ENCODE results near the gene FGFRL1. TPM values are rescaled to one million over a fixed set of nuclear protein-coding genes. Genes with fewer than 3 reads are reported as not detected.

FGFRL1 gene
- total and polyA plus RNA-seq, 5 experiments from 2014 or later: 0.65 to 18.4 (median 1.2) TPM

DNA sequence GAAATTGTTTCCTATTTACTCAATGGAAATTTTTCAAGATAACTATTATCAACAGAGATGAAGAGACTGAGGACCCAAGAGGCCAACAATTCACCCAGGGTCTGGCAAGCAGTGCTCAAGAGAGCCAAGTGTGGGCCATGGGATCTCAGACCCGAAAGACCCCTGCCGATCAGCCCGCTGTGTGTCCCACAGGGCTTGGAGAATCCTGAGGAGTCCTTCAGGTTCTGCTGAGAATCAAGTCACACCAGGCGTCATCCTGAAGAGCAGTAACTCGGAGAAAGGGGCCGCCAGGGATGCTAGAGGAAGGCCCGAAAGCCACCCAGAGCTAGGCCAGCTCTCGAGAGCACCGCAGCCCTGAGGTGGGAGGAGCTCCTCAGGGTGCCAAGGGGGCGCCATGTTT is 48.7 kb downstream of the FGFRL1 start:
- DNase-seq: no peak
- peaks cover 0 to 35% (median 23%) of the 10 kb centered on the region in 9 donors for H3K9me3 Mint-ChIP-seq
- H3K27ac Mint-ChIP-seq: peak overlapping the region in 1 of 10 donors; percentile 16
- H3K36me3 Mint-ChIP-seq: peaks cover 0 to 30% (median 8%) of the 10 kb centered on the region in 3 donors
- H3K4me1 Mint-ChIP-seq: peaks cover 5 to 12% (median 11%) of the 10 kb centered on the region in 4 donors
- no peak for ATAC-seq
- peaks cover 8 to 32% (median 13%) of the 10 kb centered on the region in 5 donors for H3K27me3 Mint-ChIP-seq
- POLR2A ChIA-PET: interaction anchor here (0.7 kb wide), 1 partner anchor 130 kb away, joined by 4 read pairs; no protein-coding TSS in a partner anchor
- no peak overlapping the region for H3K4me3 Mint-ChIP-seq

DNA sequence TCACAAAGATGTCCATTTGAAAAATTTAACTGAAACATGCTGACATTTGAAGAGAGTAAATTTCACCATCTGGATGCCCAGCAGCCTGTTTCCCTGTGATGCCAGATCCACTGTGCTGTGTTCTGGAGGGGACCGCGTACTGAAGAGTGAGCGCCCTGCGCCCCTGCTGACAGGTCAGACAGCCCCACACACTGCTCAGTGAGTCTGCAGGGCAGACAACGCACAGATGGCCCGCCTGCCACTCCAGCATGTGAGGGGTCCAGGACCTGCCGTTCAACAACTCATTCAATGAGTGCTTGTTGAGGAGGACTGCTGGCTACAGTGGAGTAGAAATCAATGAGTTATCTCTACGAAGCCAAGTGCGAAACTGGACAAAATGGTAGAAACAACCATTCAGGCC is 49.2 kb downstream of the FGFRL1 start:
- POLR2A ChIA-PET: no interaction called here
- peak overlapping the region in 1 of 10 donors; percentile 53 for H3K27ac Mint-ChIP-seq
- H3K36me3 Mint-ChIP-seq: peaks cover 0 to 30% (median 8%) of the 10 kb centered on the region in 3 donors
- DNase-seq (no peak), ATAC-seq (no peak)
- no peak overlapping the region for H3K4me3 Mint-ChIP-seq
- H3K27me3 Mint-ChIP-seq: peaks cover 8 to 33% (median 13%) of the 10 kb centered on the region in 5 donors
- H3K4me1 Mint-ChIP-seq: peaks cover 5 to 10% (median 9%) of the 10 kb centered on the region in 4 donors
- H3K9me3 Mint-ChIP-seq: peaks cover 0 to 38% (median 24%) of the 10 kb centered on the region in 9 donors

- ATAC-seq: no peak
- no peak for DNase-seq
- peaks cover 8 to 35% (median 15%) of the 10 kb centered on the region in 5 donors for H3K27me3 Mint-ChIP-seq
- H3K4me1 Mint-ChIP-seq: peaks cover 2 to 5% (median 4%) of the 10 kb centered on the region in 4 donors
- H3K36me3 Mint-ChIP-seq: peaks cover 0 to 30% (median 6%) of the 10 kb centered on the region in 3 donors
- peaks cover 0 to 38% (median 24%) of the 10 kb centered on the region in 9 donors for H3K9me3 Mint-ChIP-seq
- POLR2A ChIA-PET: no interaction called here
- peak overlapping the region in 1 of 10 donors; percentile 53 for H3K27ac Mint-ChIP-seq
- H3K4me3 Mint-ChIP-seq: no peak overlapping the region
Observed at GRCh38 chr4:1061056-1061700, 49.8 kb downstream of the FGFRL1 start.

GRCh38 chr4:1061760-1062159 is 50.3 kb downstream of the FGFRL1 start:
- H3K9me3 Mint-ChIP-seq: peaks cover 0 to 38% (median 24%) of the 10 kb centered on the region in 9 donors
- H3K4me1 Mint-ChIP-seq: peaks cover 0 to 2% (median 0%) of the 10 kb centered on the region in 4 donors
- peaks cover 8 to 41% (median 19%) of the 10 kb centered on the region in 5 donors for H3K27me3 Mint-ChIP-seq
- H3K27ac Mint-ChIP-seq: no peak overlapping the region
- no peak overlapping the region for H3K4me3 Mint-ChIP-seq
- peaks cover 0 to 30% (median 6%) of the 10 kb centered on the region in 3 donors for H3K36me3 Mint-ChIP-seq
- POLR2A ChIA-PET: no interaction called here
- no peak for ATAC-seq
- DNase-seq: no peak

- DNase-seq (no peak), ATAC-seq (no peak)
- no peak overlapping the region for H3K27ac Mint-ChIP-seq
- no peak overlapping the region for H3K4me3 Mint-ChIP-seq
- peaks cover 11 to 48% (median 19%) of the 10 kb centered on the region in 5 donors for H3K27me3 Mint-ChIP-seq
- H3K9me3 Mint-ChIP-seq: peaks cover 0 to 38% (median 24%) of the 10 kb centered on the region in 9 donors
- POLR2A ChIA-PET: interaction anchor here (0.6 kb wide), 1 partner anchor 733 kb away, joined by 3 read pairs; no protein-coding TSS in a partner anchor
- H3K36me3 Mint-ChIP-seq: peaks cover 0 to 30% (median 6%) of the 10 kb centered on the region in 3 donors
- H3K4me1 Mint-ChIP-seq: peaks cover 0 to 2% (median 0%) of the 10 kb centered on the region in 4 donors
Observed at GRCh38 chr4:1062419-1062818, 51.0 kb downstream of the FGFRL1 start.

DNA sequence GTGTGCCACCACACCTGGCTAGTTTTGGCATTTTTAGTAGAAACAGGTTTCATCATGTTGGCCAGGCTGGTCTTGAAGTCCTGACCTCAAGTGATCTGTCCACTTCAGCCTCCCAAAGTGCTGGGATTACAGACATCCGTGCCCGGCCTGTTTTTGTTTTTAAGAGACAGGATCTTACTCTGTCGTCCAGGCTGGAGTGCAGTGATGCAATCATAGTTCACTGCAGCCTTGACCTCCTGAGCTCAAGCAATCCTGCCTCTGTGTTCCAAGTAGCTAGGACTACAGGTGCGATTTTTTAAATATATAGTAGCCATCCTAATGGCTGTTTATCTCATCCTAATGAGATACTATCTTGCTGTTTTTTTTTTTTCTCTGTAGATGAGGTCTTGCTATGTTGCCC is 54.3 kb downstream of the FGFRL1 start:
- H3K4me1 Mint-ChIP-seq: peaks cover 0 to 2% (median 0%) of the 10 kb centered on the region in 4 donors
- no peak overlapping the region for H3K4me3 Mint-ChIP-seq
- ATAC-seq: no peak
- no peak overlapping the region for H3K27ac Mint-ChIP-seq
- no peak for DNase-seq
- H3K36me3 Mint-ChIP-seq: peaks cover 0 to 30% (median 6%) of the 10 kb centered on the region in 3 donors
- POLR2A ChIA-PET: no interaction called here
- H3K9me3 Mint-ChIP-seq: peaks cover 0 to 38% (median 24%) of the 10 kb centered on the region in 9 donors
- H3K27me3 Mint-ChIP-seq: peaks cover 17 to 59% (median 40%) of the 10 kb centered on the region in 5 donors

DNA sequence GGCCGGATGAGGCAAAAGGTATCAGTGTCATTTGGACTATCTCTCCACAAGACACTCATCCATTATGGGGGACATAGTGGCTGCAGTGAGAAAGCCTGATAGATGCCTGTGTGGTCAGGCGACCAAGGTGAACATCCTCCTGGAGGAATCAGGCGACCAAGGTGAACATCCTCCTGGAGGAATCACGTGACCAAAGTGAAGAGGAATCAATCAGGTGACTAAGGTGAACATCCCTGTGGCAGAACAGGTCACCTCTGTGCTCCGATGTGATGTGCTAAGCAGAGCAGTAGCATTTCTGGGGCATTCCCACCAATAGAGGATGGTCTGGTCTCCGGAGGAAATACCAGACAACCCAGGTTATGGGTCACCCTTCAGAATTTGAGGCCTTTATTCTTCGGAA is 58.0 kb downstream of the FGFRL1 start:
- Mint-ChIP-seq H3K4me1 (peaks cover 3 to 16% (median 14%) of the 10 kb centered on the region in 4 donors), H3K9me3 (peaks cover 0 to 10% (median 7%) of the 10 kb centered on the region in 9 donors), H3K4me3 (no peak overlapping the region), H3K36me3 (peaks cover 0 to 7% (median 0%) of the 10 kb centered on the region in 3 donors), H3K27me3 (peaks cover 9 to 34% (median 26%) of the 10 kb centered on the region in 5 donors), H3K27ac (no peak overlapping the region)
- POLR2A ChIA-PET: no interaction called here
- ATAC-seq (no peak), DNase-seq (no peak)

DNA sequence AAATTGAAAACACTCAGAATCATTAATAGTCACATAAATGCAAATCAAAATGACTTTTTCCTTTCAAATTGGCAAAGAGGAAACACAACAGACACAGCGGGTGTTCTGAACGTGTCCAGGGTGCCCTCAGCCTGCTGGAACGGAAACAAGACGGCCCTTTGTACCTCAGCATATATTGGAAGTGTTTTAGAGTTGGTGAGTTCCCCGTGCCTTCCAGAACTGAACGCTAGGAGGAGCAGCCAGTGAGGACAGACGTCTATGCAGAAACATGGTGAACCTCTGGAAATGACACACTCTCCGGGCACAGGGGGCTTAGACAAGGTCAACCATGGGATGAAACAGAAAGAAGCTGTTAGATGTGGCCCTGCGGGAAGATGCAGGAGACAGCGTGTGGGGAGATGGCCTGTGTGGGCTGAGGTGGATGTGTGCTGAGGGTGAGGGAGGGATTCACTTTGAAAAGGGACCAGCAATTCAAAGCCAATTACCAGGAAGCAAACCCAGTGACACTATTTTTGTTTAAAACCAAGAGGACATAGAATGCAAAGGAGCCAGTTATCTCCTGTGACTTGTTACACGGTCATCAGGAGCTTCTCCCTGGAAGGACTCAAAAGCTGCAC is 61.5 kb downstream of the FGFRL1 start:
- POLR2A ChIA-PET: interaction anchor here (1.6 kb wide), 1 partner anchor 17 kb away, joined by 4 read pairs; no protein-coding TSS in a partner anchor
- Mint-ChIP-seq H3K4me1 (peaks cover 3 to 16% (median 14%) of the 10 kb centered on the region in 4 donors), H3K9me3 (no peaks in the 10 kb centered on the region), H3K4me3 (peak overlapping the region in 1 of 10 donors; percentile 9), H3K27ac (peak overlapping the region in 8 of 10 donors; percentile 5 to 65 (median 30)), H3K36me3 (no peaks in the 10 kb centered on the region), H3K27me3 (peaks cover 5 to 24% (median 11%) of the 10 kb centered on the region in 5 donors)
- DNase-seq (peak in 9 of 10 donors; percentile 17 to 74 (median 51)), ATAC-seq (peak; percentile 98 to 99)

DNA sequence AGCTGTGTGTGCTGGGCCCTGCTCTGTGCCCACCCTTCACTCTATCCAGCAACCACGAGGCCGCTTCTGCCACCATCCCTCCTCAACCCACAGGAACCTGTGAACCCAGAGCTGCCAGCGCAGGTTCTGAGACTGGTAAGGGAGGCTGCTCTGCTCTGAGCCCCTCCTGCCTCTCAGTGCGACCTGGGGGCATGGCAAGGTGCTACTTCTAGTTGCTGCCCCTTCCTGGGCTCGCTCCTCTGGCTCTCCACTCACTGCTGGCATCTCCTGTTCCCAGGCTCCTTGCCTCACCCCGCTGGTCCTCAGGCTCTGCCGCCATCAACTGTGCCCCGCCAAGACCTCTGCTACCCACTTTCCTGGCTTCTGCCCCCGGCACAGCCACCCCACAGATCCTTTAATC is 62.7 kb downstream of the FGFRL1 start:
- no peak for DNase-seq
- POLR2A ChIA-PET: no interaction called here
- Mint-ChIP-seq H3K9me3 (no peaks in the 10 kb centered on the region), H3K27ac (peak overlapping the region in 4 of 10 donors; percentile 9 to 56 (median 19)), H3K27me3 (peaks cover 0 to 16% (median 0%) of the 10 kb centered on the region in 5 donors), H3K4me3 (no peak overlapping the region), H3K4me1 (peaks cover 3 to 16% (median 14%) of the 10 kb centered on the region in 4 donors), H3K36me3 (no peaks in the 10 kb centered on the region)
- ATAC-seq: no peak

GRCh38 chr4:1075225-1075624 is 63.8 kb downstream of the FGFRL1 start:
- no peaks in the 10 kb centered on the region for H3K9me3 Mint-ChIP-seq
- DNase-seq (no peak), ATAC-seq (no peak)
- H3K4me3 Mint-ChIP-seq: no peak overlapping the region
- POLR2A ChIA-PET: no interaction called here
- H3K4me1 Mint-ChIP-seq: peaks cover 3 to 16% (median 14%) of the 10 kb centered on the region in 4 donors
- H3K27me3 Mint-ChIP-seq: peaks cover 2 to 12% (median 5%) of the 10 kb centered on the region in 5 donors
- H3K36me3 Mint-ChIP-seq: no peaks in the 10 kb centered on the region
- peak overlapping the region in 2 of 10 donors; percentile 18 to 36 for H3K27ac Mint-ChIP-seq

DNA sequence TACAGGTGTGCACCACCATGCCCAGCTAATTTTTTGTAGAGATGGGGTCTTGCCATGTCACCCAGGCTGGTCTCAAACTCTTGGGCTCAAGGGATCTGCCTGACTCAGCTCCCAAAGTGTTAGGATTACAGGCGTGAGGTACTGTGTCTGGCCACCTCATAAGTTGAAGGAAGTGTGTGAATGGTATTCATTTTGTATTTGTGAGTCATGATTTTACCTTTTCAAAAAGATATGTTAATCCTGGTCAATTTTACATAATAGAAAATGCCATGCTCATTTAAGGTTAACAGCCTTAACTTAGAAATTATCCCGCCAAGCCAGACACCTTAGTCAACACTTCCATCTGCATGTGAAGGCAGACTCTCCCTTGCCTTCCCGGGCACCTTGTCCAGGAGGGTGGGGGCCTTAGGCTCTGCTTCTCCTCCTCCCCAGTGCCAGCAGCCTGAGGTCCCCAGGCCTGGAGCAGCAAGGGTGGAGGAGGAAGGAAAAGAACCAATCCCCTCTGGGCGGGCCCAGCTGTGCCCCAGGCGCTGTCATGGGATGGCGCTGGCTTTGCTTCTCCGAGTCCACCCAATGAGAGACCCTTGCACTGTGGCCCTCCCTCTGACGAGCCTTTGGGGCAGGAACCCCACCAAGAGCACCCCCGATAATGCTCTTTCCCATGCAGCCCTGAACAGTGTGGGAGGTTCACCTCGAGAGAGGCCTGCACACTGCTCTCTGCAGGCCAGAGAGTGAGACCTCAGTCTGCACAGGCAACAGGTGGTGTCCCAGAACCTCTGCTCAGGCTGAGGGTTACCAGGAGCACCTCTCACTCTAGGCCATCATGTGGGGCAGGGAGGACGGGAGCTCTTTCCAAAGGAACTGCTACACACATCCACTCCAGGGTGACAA is 64.6 kb downstream of the FGFRL1 start:
- no peak for DNase-seq
- Mint-ChIP-seq H3K27me3 (peaks cover 3 to 18% (median 8%) of the 10 kb centered on the region in 5 donors), H3K4me3 (no peak overlapping the region), H3K27ac (no peak overlapping the region), H3K36me3 (no peaks in the 10 kb centered on the region), H3K9me3 (no peaks in the 10 kb centered on the region), H3K4me1 (peaks cover 5 to 16% (median 14%) of the 10 kb centered on the region in 4 donors)
- ATAC-seq: no peak
- POLR2A ChIA-PET: no interaction called here

All from naive thymus-derived CD8-positive, alpha-beta T cell (primary cell).